ENCODE measurements around the gene SCGB1C1.

SCGB1C1 gene

GRCh38 chr11:224424-224823 lies 31.5 kb downstream of the SCGB1C1 start:
- H3K79me2 ChIP-seq (ENCODE audit: insufficient read depth, low read length): no peaks in the 10 kb centered on the region
- H4K20me1 ChIP-seq (ENCODE audit: low read depth, low read length): no peaks in the 10 kb centered on the region
- no peak overlapping the region for H3K9ac ChIP-seq (ENCODE audit: low read length)
- no peaks in the 10 kb centered on the region for H3K9me2 ChIP-seq (replicated peaks; ENCODE audit: insufficient read depth, low read length)
- H2AFZ ChIP-seq (ENCODE audit: low read depth, low read length, severe bottlenecking): no peak overlapping the region
- no peaks in the 10 kb centered on the region for H3K9me3 ChIP-seq (ENCODE audit: insufficient read depth, low read length)
- H3K36me3 ChIP-seq (ENCODE audit: low read length): no peaks in the 10 kb centered on the region
- H3F3A ChIP-seq (ENCODE audit: insufficient read depth): no peaks in the 10 kb centered on the region
- no peak overlapping the region for H3K27ac ChIP-seq (ENCODE audit: low read depth, low read length)
- no peak for TF ChIP-seq CTCF (IDR thresholded peaks at IDR 0.05; ENCODE audit: insufficient read depth, low read length, poor library complexity, severe bottlenecking)
- no peak for TF ChIP-seq EZH2phosphoT487 (conservative IDR thresholded peaks at IDR 0.05; ENCODE audit: low read length)
- H3K27me3 ChIP-seq (ENCODE audit: low read length): no peaks in the 10 kb centered on the region
- H3K4me3 ChIP-seq (ENCODE audit: insufficient read depth, low read length, poor library complexity, severe bottlenecking): no peak overlapping the region
- H3K4me2 ChIP-seq (ENCODE audit: low read depth, low read length, poor library complexity, severe bottlenecking): no peak overlapping the region

GRCh38 chr11:225734-226453 lies 33.0 kb downstream of the SCGB1C1 start:
- Histone ChIP-seq H2AFZ (ENCODE audit: low read depth, low read length, severe bottlenecking) (no peak overlapping the region), H3K27ac (ENCODE audit: low read depth, low read length) (no peak overlapping the region)

GRCh38 chr11:227824-228379 lies 35.0 kb downstream of the SCGB1C1 start:
- H3K4me2 ChIP-seq (ENCODE audit: low read depth, low read length, poor library complexity, severe bottlenecking): no peak overlapping the region

More at GRCh38 chr11:225734-226453, 33.0 kb downstream of the SCGB1C1 start:
- Histone ChIP-seq H3K4me3 (ENCODE audit: insufficient read depth, low read length, poor library complexity, severe bottlenecking) (no peak overlapping the region), H3K79me2 (ENCODE audit: insufficient read depth, low read length) (no peaks in the 10 kb centered on the region), H4K20me1 (ENCODE audit: low read depth, low read length) (no peaks in the 10 kb centered on the region), H3F3A (ENCODE audit: insufficient read depth) (no peaks in the 10 kb centered on the region), H3K9ac (ENCODE audit: low read length) (no peak overlapping the region), H3K4me2 (ENCODE audit: low read depth, low read length, poor library complexity, severe bottlenecking) (no peak overlapping the region), H3K27me3 (ENCODE audit: low read length) (no peaks in the 10 kb centered on the region), H3K36me3 (ENCODE audit: low read length) (no peaks in the 10 kb centered on the region), H3K9me3 (ENCODE audit: insufficient read depth, low read length) (no peaks in the 10 kb centered on the region), H3K9me2 (replicated peaks; ENCODE audit: insufficient read depth, low read length) (no peaks in the 10 kb centered on the region)
- TF ChIP-seq CTCF (IDR thresholded peaks at IDR 0.05; ENCODE audit: insufficient read depth, low read length, poor library complexity, severe bottlenecking): no peak
- TF ChIP-seq EZH2phosphoT487 (conservative IDR thresholded peaks at IDR 0.05; ENCODE audit: low read length): no peak

More at GRCh38 chr11:227824-228379, 35.0 kb downstream of the SCGB1C1 start:
- Histone ChIP-seq H2AFZ (ENCODE audit: low read depth, low read length, severe bottlenecking) (no peak overlapping the region), H3K27me3 (ENCODE audit: low read length) (no peaks in the 10 kb centered on the region), H3K4me3 (ENCODE audit: insufficient read depth, low read length, poor library complexity, severe bottlenecking) (no peak overlapping the region), H3K79me2 (ENCODE audit: insufficient read depth, low read length) (no peaks in the 10 kb centered on the region), H4K20me1 (ENCODE audit: low read depth, low read length) (no peaks in the 10 kb centered on the region), H3F3A (ENCODE audit: insufficient read depth) (no peaks in the 10 kb centered on the region), H3K9me3 (ENCODE audit: insufficient read depth, low read length) (no peaks in the 10 kb centered on the region), H3K27ac (ENCODE audit: low read depth, low read length) (no peak overlapping the region), H3K36me3 (ENCODE audit: low read length) (no peaks in the 10 kb centered on the region), H3K9ac (ENCODE audit: low read length) (no peak overlapping the region), H3K9me2 (replicated peaks; ENCODE audit: insufficient read depth, low read length) (no peaks in the 10 kb centered on the region)
- TF ChIP-seq CTCF (IDR thresholded peaks at IDR 0.05; ENCODE audit: insufficient read depth, low read length, poor library complexity, severe bottlenecking) (no peak), EZH2phosphoT487 (conservative IDR thresholded peaks at IDR 0.05; ENCODE audit: low read length) (no peak)
